ENCODE results near the gene RSPO4.

The RSPO4 gene

DNA sequence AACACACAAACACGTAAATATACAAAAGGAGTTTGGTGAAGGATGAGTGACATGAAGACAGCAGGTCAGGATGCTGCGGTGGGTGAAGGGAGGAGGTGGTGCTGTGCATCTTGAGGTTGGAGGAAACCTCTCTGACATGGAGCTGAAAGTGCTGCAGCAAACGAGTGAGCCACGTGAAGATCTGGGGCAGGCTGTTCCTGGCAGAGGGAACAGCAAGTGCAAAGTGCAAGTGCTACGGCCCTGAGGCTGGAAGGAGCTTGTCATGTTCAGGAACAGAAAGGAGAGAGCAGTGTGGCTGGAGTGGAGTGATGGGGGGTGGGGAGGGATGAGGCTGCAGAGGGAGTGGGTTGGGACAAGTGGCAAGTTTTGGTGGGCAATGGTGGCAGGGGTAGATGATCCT is 61.2 kb downstream of the RSPO4 start:
- no peak for DNase-seq (ENCODE audit: low read depth)

DNA sequence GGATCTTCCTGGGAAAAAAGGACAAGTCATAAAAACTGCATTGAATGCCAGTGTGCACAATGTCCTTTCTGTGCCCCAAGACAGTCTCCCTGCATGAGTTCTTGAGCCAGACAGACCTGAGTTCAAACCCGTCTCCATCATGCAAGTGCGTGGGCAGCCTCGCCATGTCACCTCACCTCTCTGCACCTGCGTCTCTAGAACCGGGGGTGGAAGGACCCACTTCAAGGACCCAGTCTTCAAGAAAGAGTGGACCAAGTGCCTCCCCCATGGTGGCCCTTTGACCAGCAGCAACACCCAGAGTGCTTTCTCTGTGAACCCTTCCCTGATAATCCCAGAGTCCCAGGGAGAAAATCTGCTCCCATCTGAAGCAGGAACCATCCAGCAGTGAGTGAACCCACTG is 62.5 kb downstream of the RSPO4 start:
- no peak for DNase-seq (ENCODE audit: low read depth)

DNA sequence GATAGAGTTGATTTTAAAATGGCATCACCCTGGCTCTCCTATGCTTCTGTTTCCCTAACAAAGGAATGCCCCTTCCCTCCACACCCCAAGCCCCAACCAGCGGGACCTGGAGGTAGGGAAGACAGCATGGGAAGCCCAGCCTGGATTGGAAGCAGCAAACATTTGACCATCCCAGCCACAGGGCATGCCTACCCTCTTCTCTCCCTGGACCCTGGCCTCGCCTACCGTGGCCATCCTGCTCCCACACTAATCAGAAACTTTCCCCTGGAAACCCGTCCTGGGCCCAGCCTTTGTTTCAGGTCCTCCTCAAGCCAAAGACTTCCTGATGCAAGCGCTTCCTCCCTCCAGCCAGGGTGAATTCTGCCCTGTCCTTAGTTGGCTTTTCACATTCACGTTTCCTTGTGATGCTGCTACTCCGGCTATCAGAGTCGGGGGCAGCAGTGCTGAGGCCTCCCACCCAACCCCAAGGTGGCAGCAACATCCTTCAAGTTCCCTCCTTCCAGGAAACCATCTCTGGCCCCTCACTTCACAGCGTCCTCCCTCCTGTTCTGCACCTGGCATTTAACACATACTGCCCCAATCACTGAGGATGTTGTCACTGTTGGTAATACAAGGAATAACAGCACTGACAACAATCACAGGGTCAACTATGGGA is 67.8 kb downstream of the RSPO4 start:
- DNase-seq (ENCODE audit: low read depth) = no peak

DNA sequence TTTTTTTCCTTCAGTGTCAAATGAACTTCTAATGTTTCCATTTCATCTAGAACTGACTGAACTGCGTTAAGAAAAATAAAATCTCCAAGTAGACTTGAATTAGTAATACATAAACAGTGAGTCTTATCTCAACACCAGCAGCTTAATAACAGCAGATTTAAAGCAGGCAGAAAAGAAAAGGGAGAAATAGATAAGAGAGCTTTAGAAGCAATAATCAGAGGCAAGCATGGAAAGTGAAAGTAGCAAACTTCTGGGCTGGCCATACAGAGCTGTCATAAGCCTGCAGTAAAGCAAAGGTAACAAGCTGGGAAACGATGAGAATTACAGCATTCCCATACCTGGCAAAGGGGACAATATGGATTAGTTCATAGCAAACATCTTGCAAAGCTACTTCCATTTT is 69.1 kb downstream of the RSPO4 start:
- DNase-seq (ENCODE audit: low read depth) = no peak

DNA sequence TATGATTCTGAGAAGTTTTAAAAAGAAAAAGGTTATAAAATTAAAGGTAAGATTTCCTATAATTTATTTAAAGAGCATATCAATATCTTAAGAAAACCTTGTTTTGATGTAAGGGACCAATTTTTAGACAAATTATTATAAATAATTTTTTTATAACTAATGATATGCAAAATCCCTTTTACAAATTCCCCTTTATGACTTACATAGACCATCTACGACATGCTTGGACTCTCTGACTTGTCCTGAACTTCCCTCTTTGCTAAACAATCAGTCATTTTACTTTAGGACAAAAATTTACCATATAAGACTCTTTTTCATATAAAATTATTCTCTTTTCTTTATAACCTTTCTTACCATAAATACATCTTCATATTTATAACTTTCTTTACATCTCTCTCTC is 70.7 kb downstream of the RSPO4 start:
- DNase-seq (ENCODE audit: low read depth) = no peak

DNA sequence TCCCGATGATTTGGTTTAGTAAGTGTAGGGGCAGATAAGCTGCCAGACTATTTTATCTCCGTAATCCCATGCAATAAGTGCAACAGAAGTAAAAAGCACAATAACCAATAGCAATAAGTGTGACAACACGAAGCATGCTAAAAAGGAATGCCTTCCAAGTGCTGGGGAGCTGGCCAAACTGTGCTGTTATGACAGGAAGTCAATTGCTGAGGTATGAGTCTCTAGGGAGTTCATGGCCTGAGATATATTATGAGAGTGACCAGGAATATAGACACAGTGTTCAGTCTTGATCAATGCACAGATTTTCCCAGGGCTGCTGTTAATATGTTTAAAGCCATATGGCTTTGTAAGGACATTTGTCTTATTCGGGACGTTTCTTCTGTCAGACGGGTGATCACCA is 75.4 kb downstream of the RSPO4 start:
- DNase-seq (ENCODE audit: low read depth) = no peak

DNA sequence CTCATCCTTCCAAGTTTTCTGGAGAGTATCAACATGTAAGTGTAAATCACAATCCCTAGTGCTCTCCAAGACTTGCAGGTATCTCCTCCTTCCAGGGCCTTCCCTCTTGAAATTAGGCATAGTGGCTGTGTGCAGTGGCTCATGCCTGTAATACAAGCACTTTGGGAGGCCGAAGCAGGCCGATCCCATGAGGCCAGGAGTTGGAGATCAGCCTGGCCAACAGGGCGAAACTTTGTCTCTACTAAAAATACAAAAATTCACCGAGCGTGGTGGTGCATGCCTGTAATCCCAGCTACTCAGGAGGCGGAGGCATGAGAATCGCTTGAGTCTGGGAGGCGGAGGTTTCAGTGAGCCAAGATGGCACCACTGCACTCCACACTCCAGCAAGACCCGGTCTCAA is 76.6 kb downstream of the RSPO4 start:
- no peak for DNase-seq (ENCODE audit: low read depth)

DNA sequence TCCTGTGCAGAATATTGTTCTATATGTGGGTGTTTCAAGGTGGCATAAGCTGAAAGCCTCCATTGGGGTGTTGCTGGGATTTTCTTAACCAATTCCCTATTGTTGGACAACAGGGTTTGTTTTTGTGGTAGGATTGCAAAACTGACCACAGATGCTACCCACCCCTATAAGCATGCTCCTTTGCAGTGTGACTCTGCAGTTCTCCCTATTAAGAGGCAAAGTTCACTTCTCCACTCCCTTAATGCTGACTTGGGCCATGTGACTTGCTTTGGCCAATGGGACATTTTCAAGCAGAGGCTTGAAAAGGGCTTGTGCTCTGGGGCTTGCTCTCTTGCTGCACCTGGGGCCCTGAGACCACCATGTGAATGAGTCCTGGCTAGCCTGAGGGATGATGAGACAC is 77.5 kb downstream of the RSPO4 start:
- no peak for DNase-seq (ENCODE audit: low read depth)

DNA sequence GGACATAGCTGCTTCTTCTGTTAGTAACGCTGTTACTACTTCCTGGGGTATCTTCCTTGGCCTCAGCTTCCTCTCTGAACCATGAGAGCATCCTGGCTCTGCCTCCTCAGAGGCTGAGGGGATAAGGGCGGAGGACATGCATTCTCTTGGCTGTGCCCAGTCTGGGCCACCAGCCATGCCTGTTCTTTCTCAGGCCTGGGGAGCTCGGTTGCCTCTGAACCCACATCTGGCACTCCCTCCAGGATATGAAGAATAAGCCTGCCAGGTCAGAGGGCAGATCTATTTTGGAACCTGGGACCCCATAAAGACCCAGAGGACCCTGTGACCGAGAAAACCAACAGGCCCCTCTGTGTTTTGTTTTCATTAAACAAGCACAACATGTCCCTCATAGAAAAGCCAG is 79.3 kb downstream of the RSPO4 start:
- no peak for DNase-seq (ENCODE audit: low read depth)

DNA sequence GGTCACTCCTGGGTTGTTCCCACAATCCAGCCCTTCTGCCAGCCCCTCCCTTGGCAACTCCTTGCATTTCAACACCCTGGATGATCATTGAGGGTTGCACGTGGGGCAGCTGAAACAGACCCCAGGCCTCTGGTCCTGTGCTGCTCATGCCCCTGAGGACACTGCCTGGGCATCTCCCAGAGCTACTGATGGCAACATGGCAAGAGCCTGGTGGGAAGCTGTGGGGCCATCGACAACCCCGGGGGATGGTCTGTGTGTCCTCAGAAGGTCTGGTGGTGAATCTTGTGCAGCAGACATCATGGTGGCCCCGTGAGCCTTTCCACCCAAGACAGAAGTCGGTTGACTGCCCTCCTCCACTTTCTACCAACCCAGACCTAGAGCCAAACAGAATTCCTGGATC is 81.0 kb downstream of the RSPO4 start:
- no peak for DNase-seq (ENCODE audit: low read depth)

DNA sequence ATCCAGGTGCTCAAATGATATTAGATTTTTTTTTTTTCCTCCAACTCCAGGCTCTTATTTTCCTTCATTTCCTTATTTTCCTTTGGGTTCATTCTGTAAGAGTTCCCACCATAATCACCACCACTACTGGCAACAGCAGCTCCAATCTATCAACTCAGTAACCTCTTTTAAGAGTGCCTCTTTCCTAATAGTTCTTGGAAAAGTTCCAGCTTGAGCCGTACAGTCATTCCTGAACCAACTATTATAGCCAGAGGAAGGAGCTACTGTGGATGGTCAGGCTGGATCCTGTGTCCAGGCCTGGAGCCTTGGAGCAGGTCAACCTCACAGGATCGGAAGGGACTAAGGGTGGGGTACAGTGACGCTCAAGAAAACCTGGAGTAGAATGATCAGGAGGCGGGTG is 81.8 kb downstream of the RSPO4 start:
- DNase-seq (ENCODE audit: low read depth) = no peak

DNA sequence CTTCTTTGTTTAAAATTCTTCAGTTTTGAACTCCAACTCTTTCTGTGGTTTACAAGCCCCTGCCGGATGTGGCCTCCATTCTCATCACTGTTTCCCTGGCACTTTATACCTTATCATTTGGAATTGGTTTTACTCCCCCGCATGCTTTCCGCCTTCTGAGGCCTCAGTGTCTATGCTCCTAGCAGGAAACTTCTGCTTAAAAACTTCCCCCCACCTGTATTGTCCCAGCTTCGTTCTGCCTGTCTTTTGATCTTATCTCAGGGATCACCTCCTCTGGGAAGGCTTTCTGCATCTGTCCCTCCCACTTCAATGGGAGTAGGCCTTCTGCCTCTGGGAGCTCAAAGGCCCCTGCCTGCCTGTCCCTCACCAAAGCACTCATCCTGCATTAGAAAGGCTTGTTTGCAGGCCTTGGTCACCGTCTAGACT is 82.6 kb downstream of the RSPO4 start:
- no peak for DNase-seq (ENCODE audit: low read depth)

DNA sequence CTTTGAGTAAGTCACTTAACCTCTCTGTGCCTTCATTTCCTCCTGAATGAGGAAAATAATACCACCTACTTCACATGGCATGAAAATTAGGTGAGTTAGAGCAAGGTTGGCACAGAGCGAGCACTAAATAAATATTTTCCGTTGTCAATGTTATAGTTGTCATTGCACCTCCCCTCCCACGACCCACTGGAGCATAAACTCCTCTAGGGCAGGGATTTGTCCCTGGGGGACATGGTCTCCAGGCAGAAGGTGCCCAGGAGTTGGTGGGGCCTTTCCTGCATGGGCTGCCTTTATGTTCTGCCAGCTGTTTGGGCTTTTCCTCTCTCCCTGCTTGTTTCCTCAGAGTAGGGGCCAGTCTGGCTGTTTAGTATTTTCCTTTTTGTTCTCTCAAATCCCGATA is 84.7 kb downstream of the RSPO4 start:
- DNase-seq (ENCODE audit: low read depth) = no peak

DNA sequence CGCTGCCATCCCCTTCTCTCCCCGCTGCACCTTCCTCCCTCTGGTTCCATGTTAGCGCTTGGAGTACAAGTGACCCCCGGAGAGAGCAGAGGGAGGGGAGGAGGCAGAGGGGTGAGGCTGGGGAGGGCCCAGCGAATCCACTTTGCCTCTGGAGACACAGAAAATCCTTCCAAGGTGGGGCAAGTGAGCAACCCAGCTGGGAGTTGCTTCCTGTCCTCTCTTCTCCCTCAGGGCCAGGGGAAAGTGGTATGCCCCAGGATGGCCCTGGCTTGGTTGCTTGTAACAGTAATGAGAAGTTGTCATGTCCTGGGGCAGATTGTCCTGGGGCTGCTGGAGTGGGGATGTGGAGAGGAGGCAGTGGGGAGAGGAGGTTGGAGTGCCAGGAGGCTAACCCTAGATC is 85.3 kb downstream of the RSPO4 start:
- no peak for DNase-seq (ENCODE audit: low read depth)

DNA sequence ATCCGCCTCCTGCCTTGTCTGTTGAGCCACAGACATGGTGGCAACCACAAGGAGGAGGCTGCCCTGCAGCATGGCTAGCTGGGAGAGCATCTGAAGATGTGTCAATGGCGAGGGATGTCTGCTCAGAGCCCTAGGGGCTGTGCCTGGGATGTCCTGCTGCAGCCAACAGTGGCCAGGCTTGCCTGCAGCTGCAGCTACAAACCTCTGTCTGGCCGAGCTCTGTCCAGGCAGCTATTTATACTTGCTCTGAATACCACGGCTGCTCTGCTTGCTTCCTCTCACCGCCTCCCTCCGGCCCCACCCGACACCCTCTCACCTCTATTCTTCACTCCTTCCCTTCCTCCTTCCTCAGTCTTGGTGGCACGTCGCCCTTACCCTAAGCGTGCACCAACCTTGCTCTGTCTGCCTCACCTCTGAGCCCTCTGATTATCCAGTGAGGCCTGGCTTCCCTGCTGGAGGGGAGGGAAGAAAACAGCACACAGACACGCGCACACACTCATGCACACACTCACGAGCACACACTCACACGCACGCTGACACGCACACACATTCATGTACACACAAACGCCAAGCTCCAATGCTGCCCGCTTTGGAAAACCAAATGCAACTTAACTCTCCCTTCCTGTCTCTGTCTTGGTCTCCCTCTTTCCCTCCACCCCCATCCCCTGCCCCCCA is 85.8 kb downstream of the RSPO4 start, which contains the start of gene ANGPT4:
TSS of gene ANGPT4 (minus strand) at position 210 of the 675 bp plus-strand sequence. CDS start at position 90, 120 bp downstream.
- DNase-seq (ENCODE audit: low read depth) = no peak

DNA sequence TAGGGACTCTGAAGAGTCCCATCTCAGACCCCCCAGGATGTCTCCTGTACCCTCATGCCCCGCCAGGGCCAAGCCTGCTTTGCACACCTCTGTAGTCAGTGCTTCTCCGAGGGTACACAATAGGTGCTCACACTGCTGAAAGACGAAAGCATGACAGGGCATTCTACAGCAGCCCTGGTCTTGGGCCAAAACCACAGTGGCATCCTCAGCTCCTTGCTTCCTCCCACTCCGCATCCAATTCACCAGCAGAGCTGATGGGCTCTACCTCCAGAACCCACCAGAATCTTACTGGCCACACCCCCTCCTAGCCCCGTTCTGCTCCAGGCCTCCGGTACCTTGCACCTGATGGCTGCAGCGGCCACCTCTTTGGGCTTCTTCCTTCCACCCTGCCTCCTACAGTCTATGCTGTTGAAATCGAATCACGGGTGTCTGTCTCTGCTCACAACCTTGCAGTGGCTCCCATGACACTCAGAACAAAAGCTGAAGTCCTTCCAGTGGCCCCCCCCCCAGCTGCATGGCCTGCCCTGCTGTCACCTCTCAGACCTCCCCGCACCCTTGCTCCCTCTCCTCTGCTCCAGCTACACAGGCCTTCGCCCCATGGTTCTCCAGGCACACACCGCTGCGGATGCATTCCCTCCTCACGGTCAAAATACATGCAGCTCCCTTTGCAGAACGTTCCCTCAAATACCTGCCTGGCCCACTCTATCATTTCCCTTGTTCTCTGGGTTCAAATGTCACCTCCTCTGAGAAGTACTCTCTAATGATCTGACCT is 87.2 kb downstream of the RSPO4 start:
- no peak for DNase-seq (ENCODE audit: low read depth)

DNA sequence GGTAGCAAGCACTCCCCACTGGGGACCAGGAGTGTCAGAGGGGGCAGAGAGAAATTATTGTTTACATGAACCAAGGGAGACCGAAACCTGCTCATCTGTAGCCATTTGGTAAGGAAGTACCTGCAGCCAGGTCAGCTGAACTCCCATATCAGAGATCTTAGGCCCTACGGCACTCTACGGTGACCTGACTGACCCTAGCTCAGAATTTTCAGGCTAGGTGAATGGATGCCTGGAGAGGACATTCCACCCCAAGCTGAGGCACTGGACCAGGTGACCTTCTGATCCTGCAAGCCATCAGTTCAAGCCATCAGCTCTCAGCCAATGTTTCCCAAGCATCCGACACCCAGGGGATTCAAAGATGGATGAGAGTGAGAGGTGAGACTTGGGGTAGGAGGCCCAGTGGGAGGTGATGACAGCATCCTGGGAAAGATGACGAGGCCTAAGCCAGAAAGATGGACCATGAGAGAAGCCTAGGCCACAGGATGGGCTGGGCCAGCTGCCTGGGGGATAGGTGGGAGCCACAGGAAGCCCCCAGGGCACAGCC is 88.7 kb downstream of the RSPO4 start:
- no peak for DNase-seq (ENCODE audit: low read depth)

DNA sequence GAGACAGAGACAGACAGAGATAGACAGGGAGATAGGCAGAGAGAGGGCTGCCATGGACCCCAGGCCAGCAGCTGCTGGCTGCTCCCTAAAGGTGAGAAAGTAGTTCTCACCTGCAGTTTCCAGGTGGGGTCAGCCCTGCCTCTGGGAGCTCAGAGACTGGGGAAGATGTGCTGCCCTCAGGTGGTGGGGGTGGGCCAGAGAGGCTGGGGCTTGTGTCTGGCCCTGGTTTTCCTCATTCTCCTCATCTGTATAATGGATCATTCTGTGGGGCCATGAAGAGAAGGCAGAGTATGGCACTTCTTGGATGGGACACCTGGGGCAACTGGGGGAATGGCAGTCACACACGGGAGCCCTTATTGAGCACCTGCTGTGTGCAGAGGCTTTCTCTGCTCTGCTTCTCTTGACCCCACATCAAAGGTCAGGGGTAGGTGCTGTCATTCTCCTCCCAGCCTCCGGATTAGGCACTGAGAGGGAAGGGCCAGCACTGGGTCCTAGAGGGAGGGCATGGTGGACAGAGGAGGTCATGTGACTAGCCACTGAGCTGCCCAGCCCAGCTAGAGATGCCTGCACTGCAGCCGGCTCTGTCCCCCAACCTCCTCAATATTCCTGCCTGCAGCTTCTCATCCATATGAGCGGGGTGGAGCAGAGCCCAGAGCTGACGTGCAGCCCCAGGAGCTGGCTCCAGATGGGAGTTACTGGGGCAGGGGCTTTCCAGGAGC is 90.1 kb downstream of the RSPO4 start:
- DNase-seq (ENCODE audit: low read depth) = no peak

DNA sequence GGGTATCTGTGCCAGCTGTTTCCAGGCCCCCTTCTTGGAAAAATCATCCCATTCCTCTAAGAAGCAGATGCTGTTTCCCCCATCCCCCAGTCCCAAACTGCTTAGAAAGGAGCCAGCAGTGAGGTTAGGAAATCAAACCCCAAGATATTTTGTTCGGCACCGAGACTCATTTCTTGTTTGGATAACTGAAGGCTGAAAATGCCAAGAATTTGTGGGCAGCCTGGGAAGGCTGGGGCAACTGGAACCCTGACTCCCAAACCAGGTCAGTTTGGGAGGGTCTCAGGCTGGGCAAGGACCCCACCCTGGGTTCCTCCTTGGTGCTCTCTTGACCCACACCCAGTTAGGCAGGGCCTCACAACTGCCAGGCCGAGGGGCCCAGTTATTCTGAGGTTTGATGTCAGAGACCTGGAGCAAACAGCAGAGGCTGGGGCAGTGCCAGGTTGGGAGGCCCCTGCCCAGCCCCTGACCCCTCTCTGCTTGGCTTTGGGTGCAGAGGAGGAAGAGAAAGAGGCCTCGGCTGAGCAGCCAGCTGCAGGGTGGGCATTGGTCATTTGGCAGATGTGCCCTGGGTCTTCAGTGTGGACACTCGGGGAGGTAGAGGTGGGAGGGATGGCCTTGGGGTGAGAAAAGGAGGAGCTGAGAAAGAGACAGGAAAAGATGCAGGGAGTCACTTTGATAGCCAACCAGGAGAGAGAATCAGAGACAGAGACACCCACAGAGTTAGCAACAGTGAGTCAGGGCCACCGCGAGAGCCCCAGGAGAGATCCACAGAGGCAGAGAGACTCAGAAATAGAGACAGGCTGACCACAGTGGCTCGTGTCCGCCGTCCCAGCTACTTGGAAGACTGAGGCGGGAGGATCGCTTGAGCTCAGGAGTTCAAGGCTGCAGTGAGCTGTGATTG is 91.0 kb downstream of the RSPO4 start:
- DNase-seq (ENCODE audit: low read depth) = no peak

DNA sequence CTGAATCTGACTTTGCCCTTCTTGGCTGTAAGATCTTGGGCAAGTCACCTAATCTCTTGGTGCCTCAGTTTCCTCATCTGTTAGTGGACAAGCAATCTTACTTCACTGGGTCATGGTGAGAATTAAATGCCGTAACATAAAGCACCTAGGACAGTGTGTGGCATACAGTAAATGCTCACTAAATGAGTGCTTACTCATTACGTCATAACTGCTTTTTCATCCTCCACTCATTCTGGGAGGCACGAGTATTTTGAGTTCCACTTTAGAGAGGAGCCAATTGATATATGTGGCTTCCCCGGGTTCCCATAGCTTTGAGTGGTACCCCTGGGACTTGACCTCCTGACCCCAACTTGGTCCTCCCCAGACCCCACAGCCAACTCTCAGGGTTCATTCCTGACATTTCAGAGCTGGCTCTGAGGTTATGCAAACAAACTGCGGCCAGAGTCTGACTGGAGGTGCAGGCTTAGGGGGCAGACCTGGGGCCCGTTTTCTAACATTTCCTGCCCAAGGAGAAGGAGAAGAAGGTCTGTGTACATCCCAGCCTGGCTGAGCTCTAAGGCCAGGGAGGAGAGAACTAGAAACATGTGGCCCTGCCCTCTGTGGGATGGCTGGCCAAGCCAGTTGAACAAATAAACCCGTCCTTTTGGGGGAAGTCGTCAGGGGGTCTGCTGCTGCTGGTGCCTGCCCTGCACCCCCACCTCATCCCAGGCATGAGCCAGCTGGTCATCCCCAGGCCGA is 91.8 kb downstream of the RSPO4 start:
- no peak for DNase-seq (ENCODE audit: low read depth)

DNA sequence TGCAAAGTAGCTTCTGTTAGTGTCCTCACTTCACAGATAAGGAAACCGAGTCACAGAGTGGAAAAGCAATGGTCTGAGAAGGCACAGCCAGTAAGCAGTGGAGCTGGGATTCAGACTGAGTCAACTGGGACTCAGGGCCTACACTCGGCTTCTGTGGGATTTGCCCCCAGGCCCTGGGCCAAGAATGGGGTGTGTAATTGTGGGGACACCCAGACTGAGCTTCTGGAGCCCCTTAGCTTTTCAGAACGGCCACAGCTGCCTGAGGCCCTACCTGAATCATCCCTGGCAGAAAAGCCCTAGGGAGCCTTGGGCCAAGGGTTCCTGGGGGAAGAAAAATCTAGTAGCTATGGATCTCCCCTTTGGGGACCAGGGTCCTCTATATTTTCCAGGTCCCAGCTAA is 92.5 kb downstream of the RSPO4 start:
- DNase-seq (ENCODE audit: low read depth) = no peak

All from activated T-helper 1 cell treated with Interleukin-2 at 50 U/mL for 16 hours (primary cell).